OCI-LY3 (cell line): ENCODE measurements around the gene UBA3.

ENCODE experiments used
- H2AFZ ChIP-seq: fragments of 200-600, 300-600 bp; shearing (Covaris generic); 2 replicates; pipeline ENCODE4 v1.6.0; 2014; ENCODE audit warnings: antibody characterized with exemption, low read depth, low read length
- H3K27ac ChIP-seq: fragments of 200-600, 300-600 bp; sonication (generic); 2 replicates; pipeline ENCODE4 v1.5.1; 2014; ENCODE audit warnings: mild to moderate bottlenecking, low read length, moderate library complexity, mixed read lengths
- H3K27me3 ChIP-seq: fragments of 200-600, 300-600 bp; sonication (generic); 2 replicates; pipeline ENCODE4 v1.6.1; 2014; ENCODE audit warnings: low read depth, low read length, mixed read lengths
- H3K36me3 ChIP-seq: fragments of 200-600, 300-600 bp; sonication (generic); replicated peaks from 2 replicates; pipeline ENCODE3; 2014; ENCODE audit warnings: low read depth, low read length, mixed read lengths
- H3K4me1 ChIP-seq: fragments of 300-600, 200-600 bp; sonication (generic); 2 replicates; pipeline ENCODE4 v1.6.1; 2014; ENCODE audit warnings: low read length, mixed read lengths
- H3K4me2 ChIP-seq: fragments of 200-600, 300-600 bp; sonication (generic); 2 replicates; pipeline ENCODE4 v1.6.1; 2014; ENCODE audit warnings: low read length, mixed read lengths
- H3K4me3 ChIP-seq: fragments of 300-600, 200-600 bp; sonication (generic); 2 replicates; pipeline ENCODE4 v1.5.1; 2014; ENCODE audit warnings: antibody characterized with exemption, mild to moderate bottlenecking, low read length, moderate library complexity
- H3K79me2 ChIP-seq: fragments of 300-600, 200-600 bp; shearing (Covaris generic); 2 replicates; pipeline ENCODE4 v1.6.1; 2014; ENCODE audit warnings: mild to moderate bottlenecking, low read length, mixed read lengths
- H3K9ac ChIP-seq: fragments of 300-600, 200-600 bp; shearing (Covaris generic); 2 replicates; pipeline ENCODE4 v1.6.0; 2014; ENCODE audit warnings: mild to moderate bottlenecking, low read length, moderate library complexity
- H3K9me3 ChIP-seq: fragments of 200-600, 300-600 bp; shearing (Covaris generic); 2 replicates; pipeline ENCODE4 v1.6.1; 2014; ENCODE audit warnings: low read length, mixed read lengths; ENCODE audit not compliant: insufficient read depth
- H4K20me1 ChIP-seq: fragments of 200-600, 300-600 bp; sonication (generic); 2 replicates; pipeline ENCODE4 v1.6.1; 2016; ENCODE audit warnings: low read length, mixed read lengths; ENCODE audit not compliant: insufficient read depth
- CTCF ChIP-seq: fragments of 200-600, 300-600 bp; sonication (generic); IDR thresholded peaks from 2 replicates; pipeline ENCODE4 v1.5.1; 2014; ENCODE audit warnings: antibody characterized with exemption, low read length, low read depth
- EZH2phosphoT487 ChIP-seq: fragments of 200-600 bp; shearing (Covaris generic); IDR thresholded peaks from 2 replicates; pipeline ENCODE4 v1.6.1; 2018; ENCODE audit warnings: antibody characterized with exemption, mixed run types, low read depth

UBA3 gene

GRCh38 chr3:69104586-69104985 is 24.4 kb upstream of the UBA3 start:
- H3K4me1 ChIP-seq: no peaks in the 10 kb centered on the region
- H3K9me3 ChIP-seq: no peaks in the 10 kb centered on the region
- H3K9ac ChIP-seq: no peak overlapping the region
- H3K27me3 ChIP-seq: no peaks in the 10 kb centered on the region
- H3K4me3 ChIP-seq: no peak overlapping the region
- H2AFZ ChIP-seq: no peak overlapping the region
- H3K27ac ChIP-seq: no peak overlapping the region
- H3K79me2 ChIP-seq: peaks cover 6% of the 10 kb centered on the region
- TF ChIP-seq CTCF (no peak), EZH2phosphoT487 (no peak)
- H3K4me2 ChIP-seq: no peak overlapping the region
- no peaks in the 10 kb centered on the region for H4K20me1 ChIP-seq
- H3K36me3 ChIP-seq: peaks cover 47% of the 10 kb centered on the region

GRCh38 chr3:69103123-69103522 is 23.0 kb upstream of the UBA3 start:
- no peak overlapping the region for H3K4me3 ChIP-seq
- TF ChIP-seq EZH2phosphoT487 (no peak), CTCF (no peak)
- no peak overlapping the region for H2AFZ ChIP-seq
- peaks cover 50% of the 10 kb centered on the region for H3K36me3 ChIP-seq
- peaks cover 8% of the 10 kb centered on the region for H3K79me2 ChIP-seq
- no peaks in the 10 kb centered on the region for H3K27me3 ChIP-seq
- no peaks in the 10 kb centered on the region for H3K4me1 ChIP-seq
- H4K20me1 ChIP-seq: no peaks in the 10 kb centered on the region
- no peak overlapping the region for H3K27ac ChIP-seq
- H3K9ac ChIP-seq: no peak overlapping the region
- H3K9me3 ChIP-seq: no peaks in the 10 kb centered on the region
- H3K4me2 ChIP-seq: no peak overlapping the region

- Histone ChIP-seq H3K4me1 (no peaks in the 10 kb centered on the region), H3K79me2 (peaks cover 12% of the 10 kb centered on the region), H4K20me1 (no peaks in the 10 kb centered on the region), H2AFZ (no peak overlapping the region), H3K27me3 (no peaks in the 10 kb centered on the region), H3K27ac (no peak overlapping the region), H3K4me3 (no peak overlapping the region), H3K9me3 (no peaks in the 10 kb centered on the region), H3K9ac (no peak overlapping the region), H3K4me2 (no peak overlapping the region), H3K36me3 (peaks cover 50% of the 10 kb centered on the region)
- TF ChIP-seq EZH2phosphoT487 (no peak), CTCF (no peak)
These were observed 22.2 kb upstream of the UBA3 start for GRCh38 chr3:69102384-69102783.

GRCh38 chr3:69099576-69099975 is 19.4 kb upstream of the UBA3 start:
- Histone ChIP-seq H3K9ac (no peak overlapping the region), H3K4me1 (peaks cover 8% of the 10 kb centered on the region), H3K4me3 (no peak overlapping the region), H3K36me3 (peaks cover 47% of the 10 kb centered on the region), H3K9me3 (no peaks in the 10 kb centered on the region), H3K27ac (no peak overlapping the region), H3K79me2 (peaks cover 30% of the 10 kb centered on the region), H4K20me1 (0 out of 2 replicates have a peak, but pooled peaks cover 6% of the 10 kb centered on the region), H3K27me3 (no peaks in the 10 kb centered on the region), H2AFZ (no peak overlapping the region), H3K4me2 (no peak overlapping the region)
- TF ChIP-seq EZH2phosphoT487: no peak
- no peak for TF ChIP-seq CTCF
